Peyer's patch (tissue), 4 donors: ENCODE measurements around the gene SLC4A7. TPM values are rescaled to one million over a fixed set of nuclear protein-coding genes. Genes with fewer than 3 reads are reported as not detected.

Experiments
- DNase-seq, 3 donors: peaks; one replicate each; pipeline ENCODE4 v3.0.0-alpha.2; 2017 to 2019
- H3K27ac ChIP-seq, 4 donors: fragments of 200-600 bp; sonication (generic); one replicate each; pipeline ENCODE4 v1.5.1; 2016 to 2019
- H3K27me3 ChIP-seq, 2 donors: fragments of 200-600 bp; sonication (generic); one replicate each; pipeline ENCODE4 v1.5.1; 2019
- H3K36me3 ChIP-seq, 3 donors: fragments of 200-600 bp; sonication (generic); one replicate each; pipeline ENCODE4 v1.5.1; 2016 to 2019
- H3K4me1 ChIP-seq, 4 donors: fragments of 200-600 bp; sonication (generic); one replicate each; pipeline ENCODE4 v1.5.1; 2016 to 2019
- H3K4me3 ChIP-seq, 4 donors: fragments of 200-600 bp; sonication (generic); 1 replicate in 3 of 4; 2 replicates in 1 of 4; pipeline ENCODE4 v1.5.1; 2016 to 2019; ENCODE audit warnings: mild to moderate bottlenecking in 1 of 4
- H3K9me3 ChIP-seq, 4 donors: fragments of 200-600 bp; sonication (generic); one replicate each; pipeline ENCODE4 v1.5.1; 2016 to 2019; ENCODE audit warnings: mild to moderate bottlenecking in 1 of 4
- CTCF ChIP-seq, 6 experiments: fragments of 450-650 bp in 4 of 6; fragments of 200-600 bp in 2 of 6; sonication (generic) in 1 of 6; IDR thresholded peaks; one replicate each; pipeline ENCODE4 v1.5.1; 2017 to 2019; ENCODE audit warnings: antibody characterized with exemption in 6 of 6, mild to moderate bottlenecking in 3 of 6, moderate library complexity in 1 of 6
- POLR2A ChIP-seq, 2 donors: fragments of 450-650 bp; IDR thresholded peaks; one replicate each; pipeline ENCODE4 v1.5.1; 2017; ENCODE audit warnings: antibody characterized with exemption in 2 of 2, mild to moderate bottlenecking in 2 of 2, moderate library complexity in 2 of 2
- total RNA-seq, 4 donors: library from RNA; depleted of rRNA; stranded (reverse); fragments of >200 nt; gene quantifications; one replicate each; pipeline ENCODE4 v1.1.0, GENCODE V29; 2016

Gene SLC4A7
- total RNA-seq, 4 donors from 2014 or later, result 92.4 to 201 (median 152) TPM

GRCh38 chr3:27501759-27502158, 17.6 kb upstream of the SLC4A7 start:
- TF ChIP-seq POLR2A (IDR thresholded peaks at IDR 0.05), result no peak
- no peak for TF ChIP-seq CTCF (IDR thresholded peaks at IDR 0.05)
- DNase-seq, result no peak
- H3K27me3 ChIP-seq, result no peaks in the 10 kb centered on the region

GRCh38 chr3:27500986-27501385, 16.8 kb upstream of the SLC4A7 start:
- Histone ChIP-seq H3K9me3 (no peaks in the 10 kb centered on the region), H3K36me3 (no peaks in the 10 kb centered on the region), H3K4me3 (no peak overlapping the region), H3K27me3 (no peaks in the 10 kb centered on the region), H3K27ac (no peak overlapping the region), H3K4me1 (no peaks in the 10 kb centered on the region)
- DNase-seq, result no peak
- TF ChIP-seq POLR2A (IDR thresholded peaks at IDR 0.05) (no peak), CTCF (IDR thresholded peaks at IDR 0.05) (no peak)

More at GRCh38 chr3:27501759-27502158, 17.6 kb upstream of the SLC4A7 start:
- H3K4me1 ChIP-seq, result no peaks in the 10 kb centered on the region
- no peak overlapping the region for H3K4me3 ChIP-seq
- H3K27ac ChIP-seq, result no peak overlapping the region
- no peaks in the 10 kb centered on the region for H3K36me3 ChIP-seq
- H3K9me3 ChIP-seq, result no peaks in the 10 kb centered on the region

- H3K36me3 ChIP-seq, result no peaks in the 10 kb centered on the region
- no peak for TF ChIP-seq POLR2A (IDR thresholded peaks at IDR 0.05)
- TF ChIP-seq CTCF (IDR thresholded peaks at IDR 0.05), result no peak
- no peaks in the 10 kb centered on the region for H3K27me3 ChIP-seq
- H3K9me3 ChIP-seq, result no peaks in the 10 kb centered on the region
- H3K4me3 ChIP-seq, result no peak overlapping the region
- H3K4me1 ChIP-seq, result no peaks in the 10 kb centered on the region
- no peak for DNase-seq
- no peak overlapping the region for H3K27ac ChIP-seq
Observed at GRCh38 chr3:27500035-27500434, 15.9 kb upstream of the SLC4A7 start.

GRCh38 chr3:27494784-27495183, 10.6 kb upstream of the SLC4A7 start:
- DNase-seq, result no peak
- Histone ChIP-seq H3K9me3 (no peaks in the 10 kb centered on the region), H3K4me3 (no peak overlapping the region), H3K36me3 (no peaks in the 10 kb centered on the region), H3K4me1 (no peaks in the 10 kb centered on the region), H3K27me3 (no peaks in the 10 kb centered on the region), H3K27ac (no peak overlapping the region)
- no peak for TF ChIP-seq CTCF (IDR thresholded peaks at IDR 0.05)
- TF ChIP-seq POLR2A (IDR thresholded peaks at IDR 0.05), result no peak

GRCh38 chr3:27488821-27489220, 4.6 kb upstream of the SLC4A7 start:
- no peaks in the 10 kb centered on the region for H3K27me3 ChIP-seq
- TF ChIP-seq CTCF (IDR thresholded peaks at IDR 0.05) (no peak), POLR2A (IDR thresholded peaks at IDR 0.05) (no peak)
- no peak overlapping the region for H3K4me3 ChIP-seq

GRCh38 chr3:27487383-27487782, 3.2 kb upstream of the SLC4A7 start:
- Histone ChIP-seq H3K36me3 (no peaks in the 10 kb centered on the region), H3K27ac (no peak overlapping the region), H3K27me3 (no peaks in the 10 kb centered on the region), H3K9me3 (no peaks in the 10 kb centered on the region), H3K4me3 (no peak overlapping the region), H3K4me1 (peaks cover 0 to 6% (median under 1%) of the 10 kb centered on the region in 4 donors)
- no peak for TF ChIP-seq CTCF (IDR thresholded peaks at IDR 0.05)
- TF ChIP-seq POLR2A (IDR thresholded peaks at IDR 0.05), result no peak
- DNase-seq, result no peak

More at GRCh38 chr3:27488821-27489220, 4.6 kb upstream of the SLC4A7 start:
- Histone ChIP-seq H3K36me3 (no peaks in the 10 kb centered on the region), H3K9me3 (no peaks in the 10 kb centered on the region), H3K4me1 (no peaks in the 10 kb centered on the region), H3K27ac (no peak overlapping the region)
- DNase-seq, result no peak
